ENCODE measurements around the gene COP1. TPM values are rescaled to one million over a fixed set of nuclear protein-coding genes. Genes with fewer than 3 reads are reported as not detected.

The COP1 gene
- total RNA-seq, 1 experiment from 2014 or later: 33.1 TPM

DNA sequence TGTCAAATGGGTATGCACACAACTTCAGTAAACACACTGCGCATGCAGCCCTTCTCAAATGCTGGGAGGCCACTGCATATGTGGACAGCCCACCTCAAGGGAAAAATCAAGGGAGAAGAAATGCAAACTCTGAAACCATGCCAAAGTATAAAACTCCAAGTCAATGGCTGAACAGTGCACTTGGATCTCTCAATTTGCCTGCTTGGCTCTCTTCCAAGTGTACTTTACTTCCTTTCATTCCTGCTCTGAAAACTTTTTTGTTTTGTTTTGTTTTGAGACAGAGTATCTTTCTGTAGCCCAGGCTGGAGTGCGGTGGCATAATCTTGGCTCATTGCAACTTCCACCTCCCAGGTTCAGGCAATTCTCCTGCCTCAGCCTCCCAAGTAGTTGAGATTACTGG, 18.8 kb upstream of the COP1 start:
- TF ChIP-seq ATF3 (IDR thresholded peaks at IDR 0.05): no peak
- no peak for TF ChIP-seq CBX3 (IDR thresholded peaks at IDR 0.05; ENCODE audit: low read depth)
- TF ChIP-seq MAX (IDR thresholded peaks at IDR 0.05): no peak
- TF ChIP-seq TCF7L2 (IDR thresholded peaks at IDR 0.05; ENCODE audit: borderline replicate concordance, extremely low read depth, insufficient read depth, insufficient read length): no peak
- no peak for TF ChIP-seq EZH2phosphoT487 (IDR thresholded peaks at IDR 0.05; ENCODE audit: borderline replicate concordance)
- TF ChIP-seq FOSL1 (IDR thresholded peaks at IDR 0.05; ENCODE audit: low read depth): no peak
- no peak for TF ChIP-seq CEBPB (IDR thresholded peaks at IDR 0.05; ENCODE audit: low read depth)
- TF ChIP-seq, protein P1, sequence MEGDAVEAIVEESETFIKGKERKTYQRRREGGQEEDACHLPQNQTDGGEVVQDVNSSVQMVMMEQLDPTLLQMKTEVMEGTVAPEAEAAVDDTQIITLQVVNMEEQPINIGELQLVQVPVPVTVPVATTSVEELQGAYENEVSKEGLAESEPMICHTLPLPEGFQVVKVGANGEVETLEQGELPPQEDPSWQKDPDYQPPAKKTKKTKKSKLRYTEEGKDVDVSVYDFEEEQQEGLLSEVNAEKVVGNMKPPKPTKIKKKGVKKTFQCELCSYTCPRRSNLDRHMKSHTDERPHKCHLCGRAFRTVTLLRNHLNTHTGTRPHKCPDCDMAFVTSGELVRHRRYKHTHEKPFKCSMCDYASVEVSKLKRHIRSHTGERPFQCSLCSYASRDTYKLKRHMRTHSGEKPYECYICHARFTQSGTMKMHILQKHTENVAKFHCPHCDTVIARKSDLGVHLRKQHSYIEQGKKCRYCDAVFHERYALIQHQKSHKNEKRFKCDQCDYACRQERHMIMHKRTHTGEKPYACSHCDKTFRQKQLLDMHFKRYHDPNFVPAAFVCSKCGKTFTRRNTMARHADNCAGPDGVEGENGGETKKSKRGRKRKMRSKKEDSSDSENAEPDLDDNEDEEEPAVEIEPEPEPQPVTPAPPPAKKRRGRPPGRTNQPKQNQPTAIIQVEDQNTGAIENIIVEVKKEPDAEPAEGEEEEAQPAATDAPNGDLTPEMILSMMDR (IDR thresholded peaks at IDR 0.05 in 2 of 3, conservative IDR thresholded peaks at IDR 0.05 in 1 of 3; ENCODE audit: borderline replicate concordance in 1 of 3, insufficient read depth in 1 of 3, low read depth in 2 of 3, low read length in 2 of 3): no peak
- TF ChIP-seq SRF (IDR thresholded peaks at IDR 0.05; ENCODE audit: low read depth): no peak
- TF ChIP-seq POLR2AphosphoS5 (IDR thresholded peaks at IDR 0.05; ENCODE audit: low read depth, low read length): no peak
- TF ChIP-seq REST (IDR thresholded peaks at IDR 0.05; ENCODE audit: low read depth): no peak
- TF ChIP-seq JUND (IDR thresholded peaks at IDR 0.05): no peak
- TF ChIP-seq RAD21 (IDR thresholded peaks at IDR 0.05; ENCODE audit: low read depth): no peak
- intact Hi-C loops (cut with micrococcal nuclease): no loop called here
- Histone ChIP-seq H3K9me3 (ENCODE audit: control insufficient read depth in 1 of 2, insufficient read depth in 1 of 2, low read depth in 1 of 2, low read length in 2 of 2) (no peaks in the 10 kb centered on the region), H3K36me3 (ENCODE audit: control insufficient read depth in 1 of 2, insufficient read depth in 2 of 2, low read length in 2 of 2) (no peaks in the 10 kb centered on the region), H3K9ac (ENCODE audit: low read length) (no peak overlapping the region), H3K79me2 (ENCODE audit: insufficient read depth, low read length) (no peaks in the 10 kb centered on the region), H4K20me1 (ENCODE audit: insufficient read depth) (no peaks in the 10 kb centered on the region), H3K4me3 (replicated peaks in 1 of 2; ENCODE audit: low read depth in 1 of 2, low read length in 2 of 2) (no peak overlapping the region), H3K4me1 (ENCODE audit: control insufficient read depth in 1 of 2, insufficient read depth in 2 of 2, low read length in 2 of 2) (no peaks in the 10 kb centered on the region), H3K27me3 (ENCODE audit: insufficient read depth, low read length) (no peaks in the 10 kb centered on the region), H3K4me2 (ENCODE audit: low read length) (no peak overlapping the region), H3K9me2 (ENCODE audit: insufficient read depth) (0 out of 2 replicates have a peak, but pooled peaks cover 2% of the 10 kb centered on the region), H3K27ac (ENCODE audit: low read depth, low read length) (no peak overlapping the region), H2AFZ (ENCODE audit: low read depth, low read length, poor library complexity, severe bottlenecking) (no peak overlapping the region)
- ChIA-PET POLR2A (no interaction called here), CTCF (no interaction called here), RAD21 (ENCODE audit: low non-redundant PET in 1 of 2, low total read pairs in 2 of 2, uncharacterized antibody in 2 of 2, unreplicated experiment in 2 of 2) (no interaction called here)
- BruUV-seq (replicated peaks): no TSS peak
- DNase-seq (ENCODE audit: low read depth, low spot score): no peak
- no peak for ATAC-seq

Data from HCT116 (cell line).